Stimulated activated CD4-positive, alpha-beta T cell treated with anti-CD3 and anti-CD28 coated beads, Interleukin-1b, Interleukin-23, amount 100 ng/mL, for 24 hours (primary cell): ENCODE measurements around the gene VENTX.
"Not testable (repeated sequence)": the region's sequence is repeated elsewhere in the genome, so short reads cannot be mapped to it uniquely, and the experiment has no call there.

Experiments used
- DNase-seq, 4 experiments: peaks; one replicate each; pipeline ENCODE4 v3.0.0-alpha.2; 2020; ENCODE audit warnings: low read depth in 4 of 4, low spot score in 1 of 4

The VENTX gene

GRCh38 chr10:133254421-133255120 is 16.9 kb downstream of the VENTX start:
- no peak for DNase-seq

- no peak for DNase-seq
Measured at GRCh38 chr10:133255323-133255722, 17.7 kb downstream of the VENTX start.

DNA sequence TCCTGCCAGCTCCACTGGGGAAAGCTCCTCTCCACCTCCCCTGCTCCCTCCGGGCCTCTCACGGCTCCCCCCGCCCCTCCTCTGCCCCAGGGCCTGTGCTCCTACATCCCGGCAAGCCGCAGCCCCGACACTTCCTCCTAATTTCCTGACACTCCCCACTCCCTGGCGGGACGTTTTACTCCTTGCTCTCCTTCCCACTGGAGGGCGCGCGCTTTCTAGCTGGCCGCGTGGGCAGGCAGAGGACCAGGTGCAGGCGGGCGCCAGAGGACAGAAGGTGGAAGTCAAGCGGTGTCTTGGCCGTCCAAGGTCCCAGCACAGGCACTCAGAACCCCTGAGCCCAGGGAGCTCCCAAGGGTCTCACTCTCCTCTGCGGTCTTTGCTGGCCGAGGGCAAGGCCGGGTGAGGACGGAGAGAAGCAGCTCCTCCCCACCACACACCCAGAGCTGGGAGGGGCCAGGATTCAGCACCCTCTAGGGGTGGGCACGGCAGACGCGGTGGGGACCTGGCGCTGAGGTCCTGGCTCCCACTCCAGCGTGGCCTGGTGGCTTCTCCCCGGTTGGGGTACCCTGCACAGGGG is 19.9 kb downstream of the VENTX start:
- no peak for DNase-seq

- DNase-seq = no peak
Measured at GRCh38 chr10:133258066-133258817, 20.6 kb downstream of the VENTX start.

DNA sequence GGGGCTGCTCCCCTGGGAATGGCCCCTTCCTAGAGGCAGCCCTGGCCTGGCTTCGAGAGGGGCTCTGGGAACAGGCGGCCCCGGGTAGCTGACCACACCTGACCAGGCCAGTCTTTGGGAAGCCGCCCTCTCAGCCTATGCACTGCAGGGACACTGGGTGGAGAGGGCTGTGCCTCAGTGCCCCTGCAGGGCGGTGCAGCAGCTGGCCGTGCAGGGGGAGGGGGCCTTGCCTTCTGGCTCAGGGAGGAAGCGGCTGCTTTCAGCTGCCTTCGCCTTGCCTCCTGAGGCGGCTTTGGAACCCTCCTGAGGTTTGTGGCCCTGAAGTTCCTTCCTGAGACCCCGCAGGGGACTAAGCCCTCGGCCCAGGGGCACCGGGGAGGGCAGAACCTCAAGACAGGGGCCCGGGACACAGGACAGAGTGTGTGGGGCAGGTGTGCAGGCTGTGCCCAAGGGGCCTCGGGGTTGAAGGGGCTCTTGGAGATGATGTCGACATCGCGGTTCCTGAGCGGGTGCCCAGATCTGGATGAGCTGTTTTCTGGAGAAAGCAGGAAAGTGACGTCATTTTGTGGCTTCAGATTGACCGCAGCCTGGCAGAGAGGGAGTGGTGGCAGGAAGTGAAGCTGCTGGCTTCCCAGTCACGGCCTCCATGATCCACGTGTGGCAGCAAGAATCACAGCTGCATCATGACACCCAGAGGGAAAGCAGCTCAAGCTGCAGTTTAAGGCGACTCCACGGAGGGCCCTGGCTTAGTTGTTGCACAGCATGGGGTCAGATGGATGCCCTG is 21.4 kb downstream of the VENTX start:
- DNase-seq = peak; percentile 54 to 86 (median 72)

DNA sequence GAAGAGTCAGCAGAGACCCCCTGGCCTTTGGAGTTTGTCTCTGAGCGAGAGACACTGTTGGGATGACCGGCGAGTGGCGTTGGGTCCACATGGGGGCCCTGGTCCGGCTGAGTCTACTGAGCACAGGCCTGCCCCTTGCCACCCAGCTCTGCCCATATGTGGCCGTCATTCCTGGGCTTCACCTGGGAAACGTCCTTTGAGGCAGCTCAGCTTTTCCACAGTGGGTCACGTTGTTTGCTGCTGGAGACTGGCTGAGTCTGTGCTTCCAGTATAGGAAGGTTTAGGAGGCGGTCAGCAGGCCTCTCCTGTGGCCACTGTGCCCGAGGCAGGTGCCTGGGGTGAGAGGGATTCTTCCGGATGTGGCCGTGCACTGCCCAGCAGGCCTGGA is 21.9 kb downstream of the VENTX start:
- no peak for DNase-seq

GRCh38 chr10:133260895-133261725 is 23.5 kb downstream of the VENTX start:
- peak in 2 of 4 experiments; percentile 56 to 67 for DNase-seq

DNA sequence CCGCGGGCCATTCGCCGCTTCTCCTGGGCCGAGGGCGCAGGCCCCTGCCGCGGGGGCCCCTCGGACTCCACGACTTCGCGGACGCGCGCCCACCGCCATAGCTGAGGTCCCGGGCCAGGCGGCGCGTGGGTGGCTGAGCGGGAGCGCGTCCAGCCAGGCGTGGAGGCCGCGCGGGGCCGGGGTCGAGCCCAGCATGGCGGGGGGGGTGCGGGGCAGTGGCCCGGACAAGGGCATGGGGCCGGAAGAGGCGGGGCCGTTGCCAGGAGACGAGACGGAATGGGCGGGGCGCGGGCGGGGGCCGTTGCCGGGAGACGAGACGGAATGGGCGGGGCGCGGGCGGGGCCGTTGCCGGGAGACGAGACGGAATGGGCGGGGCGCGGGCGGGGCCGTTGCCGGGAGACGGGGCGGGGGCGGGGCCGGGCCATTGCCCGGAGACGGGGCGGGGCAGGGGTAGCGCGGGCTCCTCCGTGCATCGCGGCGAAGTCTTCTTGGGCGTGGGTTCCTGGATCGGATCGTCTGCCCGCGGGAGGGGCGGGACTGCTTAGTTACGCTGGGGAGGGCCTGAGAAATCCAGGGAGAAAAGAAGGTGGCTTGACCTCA is 24.2 kb downstream of the VENTX start:
- DNase-seq = peak; percentile 65 to 84 (median 74)

DNA sequence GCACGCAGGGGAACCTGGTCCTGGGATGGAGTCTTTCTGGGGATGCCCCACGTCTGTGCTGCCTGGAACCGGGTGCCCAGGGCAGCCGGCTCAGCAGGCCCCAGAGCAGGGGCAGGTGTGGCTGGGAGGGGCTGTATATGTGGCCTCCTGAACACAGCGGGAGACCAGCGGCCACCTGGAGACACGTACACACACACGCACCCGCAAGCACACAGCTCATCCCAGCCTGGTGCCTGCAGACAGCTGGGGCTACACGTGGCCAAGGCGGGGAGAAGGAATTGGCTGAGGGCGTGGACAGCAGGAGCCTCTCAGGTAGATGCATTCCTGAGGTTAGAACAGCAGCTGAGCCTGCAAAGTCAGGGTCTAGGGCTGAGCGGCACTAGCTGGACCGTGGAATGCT is 25.0 kb downstream of the VENTX start:
- no peak for DNase-seq

DNA sequence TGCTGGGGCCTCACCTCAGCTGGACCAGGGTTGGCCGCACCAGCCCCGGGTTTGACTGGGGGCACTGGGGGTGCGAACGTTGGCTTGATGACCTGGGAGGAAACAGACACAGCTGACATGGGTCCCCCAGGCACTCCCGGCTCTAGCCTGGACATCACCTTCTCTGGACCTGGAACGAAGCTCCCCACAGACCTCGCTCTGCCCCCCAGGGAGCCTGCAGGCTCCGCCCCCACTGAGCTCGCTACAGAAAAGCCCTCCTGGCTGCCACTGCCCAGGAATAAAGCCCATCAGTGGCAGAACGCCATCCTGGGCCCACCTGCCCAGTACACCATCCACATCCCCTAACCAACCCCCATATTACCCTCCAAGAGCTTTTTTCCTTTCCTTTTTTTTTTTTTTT is 26.0 kb downstream of the VENTX start:
- DNase-seq = no peak

GRCh38 chr10:133264461-133264860 is 26.8 kb downstream of the VENTX start:
- DNase-seq = no peak

DNA sequence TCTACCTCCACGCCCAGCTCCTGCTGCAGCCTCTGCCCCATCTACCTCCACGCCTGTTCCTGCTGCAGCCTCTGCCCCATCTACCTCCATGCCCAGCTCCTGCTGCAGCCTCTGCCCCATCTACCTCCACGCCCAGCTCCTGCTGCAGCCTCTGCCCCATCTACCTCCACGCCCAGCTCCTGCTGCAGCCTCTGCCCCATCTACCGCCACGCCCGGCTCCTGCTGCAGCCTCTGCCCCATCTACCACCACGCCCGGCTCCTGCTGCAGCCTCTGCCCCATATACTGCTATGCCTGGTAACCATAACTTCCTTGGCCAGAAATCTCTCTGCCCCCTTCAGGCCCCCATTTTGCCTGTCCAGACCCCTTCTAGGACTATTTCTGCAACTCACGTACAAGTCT is 27.4 kb downstream of the VENTX start:
- DNase-seq = not testable (repeated sequence)

DNA sequence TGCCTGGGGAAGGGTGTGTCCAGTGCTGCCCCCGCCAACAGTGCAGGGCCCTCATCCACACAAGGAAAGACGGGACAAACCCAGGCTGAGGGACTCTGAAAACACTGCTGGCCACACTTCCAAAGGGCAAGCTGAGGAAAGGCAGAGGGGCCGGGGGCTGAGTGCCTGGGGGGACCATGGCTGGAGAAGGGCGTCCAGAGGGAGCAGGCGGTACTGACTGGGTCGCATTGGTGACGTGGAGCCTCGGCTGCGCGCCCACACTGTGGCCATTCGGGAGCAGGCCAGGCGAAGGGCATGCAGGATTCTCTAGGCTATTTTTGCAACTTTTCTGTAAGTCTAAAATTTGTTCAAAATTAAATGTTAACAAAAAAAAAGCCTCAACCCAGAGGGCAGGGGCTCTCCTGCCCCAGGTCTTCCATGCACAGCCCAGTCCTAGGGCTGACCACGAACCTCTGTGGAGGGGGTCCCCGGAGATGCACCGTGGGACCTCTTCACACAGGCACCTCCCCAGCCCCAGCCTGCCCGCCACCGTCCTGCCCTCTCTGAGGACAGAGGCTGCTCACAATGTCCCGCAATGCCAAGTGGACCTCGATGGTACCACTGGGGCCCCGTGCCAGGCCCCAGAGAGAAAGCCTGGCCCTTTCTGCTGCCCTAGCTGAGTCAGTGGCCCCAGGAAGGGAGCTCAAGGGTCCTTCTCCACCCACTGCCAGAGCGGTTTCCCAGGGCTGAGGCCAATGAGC is 28.6 kb downstream of the VENTX start:
- DNase-seq = no peak

DNA sequence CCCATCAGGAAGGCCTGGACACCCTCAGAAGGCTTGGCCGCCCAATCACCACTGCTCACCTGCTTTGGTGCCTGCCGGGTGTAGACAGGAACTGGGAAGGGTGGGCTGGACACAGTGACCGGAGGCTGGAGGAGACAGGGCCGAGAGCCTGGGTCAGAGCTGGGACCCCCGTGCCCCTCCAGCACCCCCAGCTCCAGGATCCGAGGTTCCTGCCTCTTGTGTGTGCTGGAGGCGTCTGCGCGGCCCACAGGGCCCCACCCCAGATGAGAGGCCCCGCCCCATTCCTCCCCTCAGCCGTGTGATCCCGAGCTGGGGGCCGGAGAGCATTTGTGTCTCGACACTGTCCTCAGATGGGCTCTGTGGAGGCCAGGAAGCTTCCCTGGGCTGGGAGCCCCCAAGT is 29.6 kb downstream of the VENTX start:
- DNase-seq = no peak

- DNase-seq = no peak
Measured at GRCh38 chr10:133267829-133268228, 30.2 kb downstream of the VENTX start.

- DNase-seq = no peak
Measured at GRCh38 chr10:133268532-133268931, 30.9 kb downstream of the VENTX start.

DNA sequence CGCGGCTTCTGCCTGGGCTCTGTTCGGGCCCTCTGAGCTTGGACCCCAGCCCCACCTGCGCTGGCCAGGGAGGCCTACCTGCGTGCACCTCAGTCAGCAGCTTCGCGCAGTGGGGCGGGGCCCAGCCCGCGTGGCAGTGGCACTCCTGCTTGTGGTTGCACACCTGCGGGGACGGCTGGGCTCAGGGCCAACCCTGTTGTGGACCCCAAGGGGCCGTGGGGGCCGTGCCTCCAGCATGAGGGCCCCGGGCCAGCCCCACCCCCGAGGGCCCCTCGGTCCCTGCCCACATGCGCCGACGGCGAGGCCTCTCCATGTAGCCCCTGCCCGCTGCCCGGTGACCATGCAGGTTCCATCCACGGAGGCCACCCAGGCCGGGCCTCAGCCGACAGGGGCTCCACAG is 31.7 kb downstream of the VENTX start:
- DNase-seq = no peak

GRCh38 chr10:133270204-133270603 is 32.5 kb downstream of the VENTX start:
- DNase-seq = no peak

DNA sequence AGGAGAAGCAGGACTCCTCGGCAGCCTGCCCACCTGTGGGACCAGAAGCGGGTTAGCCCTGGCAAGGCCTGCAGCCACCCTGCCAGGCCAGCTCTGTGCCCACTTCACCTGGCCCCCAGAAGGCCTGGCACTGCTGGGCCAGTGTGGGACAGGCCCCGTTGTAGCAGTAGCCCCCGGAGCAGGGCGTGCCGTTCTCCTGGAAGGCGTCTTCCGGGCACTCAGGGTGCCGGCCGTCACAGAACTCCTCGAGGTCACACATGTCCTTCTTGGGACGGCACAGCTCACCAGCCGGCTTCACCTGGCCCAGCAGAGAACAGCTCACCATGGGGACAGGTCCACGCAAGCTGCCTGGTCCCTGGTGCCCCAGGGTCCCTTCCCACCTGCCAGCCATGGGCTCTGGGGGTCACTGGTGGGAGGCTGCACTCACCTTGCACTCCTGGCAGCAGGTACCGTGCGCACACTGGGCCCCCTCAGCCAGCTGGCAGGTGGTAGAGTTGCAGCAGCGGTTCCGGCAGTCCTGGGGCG is 33.2 kb downstream of the VENTX start:
- no peak for DNase-seq
